ENCODE measurements around the gene MGST3. TPM values are rescaled to one million over a fixed set of nuclear protein-coding genes. Genes with fewer than 3 reads are reported as not detected.

Gene MGST3
- total RNA-seq, 1 experiment from 2014 or later, result 87.7 TPM

DNA sequence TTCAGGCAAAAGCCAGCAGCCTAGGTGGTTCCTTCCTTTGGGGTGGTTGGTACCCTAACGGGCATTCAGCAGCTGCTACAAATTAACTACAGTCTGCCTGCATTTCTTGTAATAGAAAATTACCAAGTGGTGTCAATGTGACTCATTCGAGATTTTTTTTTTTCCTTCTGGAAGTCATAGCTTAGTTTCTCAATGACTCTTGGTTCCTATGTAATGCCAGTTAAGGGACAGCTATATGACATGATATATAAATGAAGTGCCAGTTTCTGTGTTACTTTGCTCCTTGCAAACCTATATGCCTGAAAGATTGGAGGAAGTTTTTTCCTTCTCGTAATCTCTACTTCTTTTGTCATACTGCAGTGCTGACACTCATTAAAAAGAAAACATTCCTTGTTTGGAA is 2.6 kb downstream of the MGST3 start:
- no peaks in the 10 kb centered on the region for H3K9me3 Mint-ChIP-seq
- no peak overlapping the region for H2BK120ac ChIP-seq (ENCODE audit: low read depth, low read length, poor library complexity, severe bottlenecking)
- H3K23me2 ChIP-seq (ENCODE audit: insufficient read length, low read depth, low read length, poor library complexity, severe bottlenecking), result peaks cover 11% of the 10 kb centered on the region
- H3K27ac ChIP-seq (ENCODE audit: insufficient read length, low read depth, low read length), result no peak overlapping the region
- no peak overlapping the region for H2BK20ac ChIP-seq (ENCODE audit: low read depth, low read length, poor library complexity, severe bottlenecking)
- H2AK5ac ChIP-seq (ENCODE audit: insufficient read length, low read length), result no peak overlapping the region
- H3K79me2 ChIP-seq (ENCODE audit: insufficient read depth, low read length), result peaks cover 3% of the 10 kb centered on the region; the same call in 1 of the 2 replicates
- H3K56ac ChIP-seq (ENCODE audit: insufficient read length, low read depth, low read length), result no peak overlapping the region
- no peak overlapping the region for H2AFZ ChIP-seq (ENCODE audit: low read length)
- H4K91ac ChIP-seq (ENCODE audit: insufficient read length, low read depth, low read length), result no peak overlapping the region
- H3K4me2 ChIP-seq (ENCODE audit: insufficient read depth, insufficient read length, low read length), result no peak overlapping the region
- no peaks in the 10 kb centered on the region for H4K20me1 ChIP-seq (ENCODE audit: control insufficient read depth, insufficient read depth, insufficient read length)
- peaks cover 7% of the 10 kb centered on the region; the same call in 1 of the 2 replicates for H3K4me1 ChIP-seq (ENCODE audit: insufficient read depth, low read length)
- H3K27me3 Mint-ChIP-seq (ENCODE audit: low read depth), result no peaks in the 10 kb centered on the region
- no peak overlapping the region for H3K14ac ChIP-seq (ENCODE audit: insufficient read depth, low read length)
- no peak overlapping the region for H2BK12ac ChIP-seq (ENCODE audit: insufficient read length, low read depth, low read length)
- H4K5ac ChIP-seq (ENCODE audit: insufficient read length, low read depth, low read length), result no peak overlapping the region
- H2BK5ac ChIP-seq (ENCODE audit: insufficient read length, low read length), result no peak overlapping the region
- no peak for DNase-seq
- H3K9me3 ChIP-seq (ENCODE audit: control insufficient read depth, low read depth, low read length), result no peaks in the 10 kb centered on the region
- no peak overlapping the region for H3K18ac ChIP-seq (ENCODE audit: insufficient read length, low read depth, low read length)
- no peaks in the 10 kb centered on the region for H3K27me3 ChIP-seq (ENCODE audit: insufficient read depth, low read length)
- no peak overlapping the region for H3K23ac ChIP-seq (ENCODE audit: insufficient read length, low read depth, low read length)
- H3K9ac ChIP-seq (ENCODE audit: extremely low read depth, insufficient read length, low read length), result no peak overlapping the region
- H3K27ac Mint-ChIP-seq, result no peak overlapping the region
- no peak overlapping the region for H4K8ac ChIP-seq (replicated peaks; ENCODE audit: insufficient read length, low read depth, low read length)
- no peaks in the 10 kb centered on the region for H3K79me1 ChIP-seq (ENCODE audit: insufficient read depth, low read depth, low read length, poor library complexity, severe bottlenecking)
- H3K4me1 Mint-ChIP-seq, result peaks cover 44 to 58% of the 10 kb centered on the region in 2 experiments
- H2BK15ac ChIP-seq (ENCODE audit: low read depth, low read length), result no peak overlapping the region
- TF ChIP-seq, protein P1, sequence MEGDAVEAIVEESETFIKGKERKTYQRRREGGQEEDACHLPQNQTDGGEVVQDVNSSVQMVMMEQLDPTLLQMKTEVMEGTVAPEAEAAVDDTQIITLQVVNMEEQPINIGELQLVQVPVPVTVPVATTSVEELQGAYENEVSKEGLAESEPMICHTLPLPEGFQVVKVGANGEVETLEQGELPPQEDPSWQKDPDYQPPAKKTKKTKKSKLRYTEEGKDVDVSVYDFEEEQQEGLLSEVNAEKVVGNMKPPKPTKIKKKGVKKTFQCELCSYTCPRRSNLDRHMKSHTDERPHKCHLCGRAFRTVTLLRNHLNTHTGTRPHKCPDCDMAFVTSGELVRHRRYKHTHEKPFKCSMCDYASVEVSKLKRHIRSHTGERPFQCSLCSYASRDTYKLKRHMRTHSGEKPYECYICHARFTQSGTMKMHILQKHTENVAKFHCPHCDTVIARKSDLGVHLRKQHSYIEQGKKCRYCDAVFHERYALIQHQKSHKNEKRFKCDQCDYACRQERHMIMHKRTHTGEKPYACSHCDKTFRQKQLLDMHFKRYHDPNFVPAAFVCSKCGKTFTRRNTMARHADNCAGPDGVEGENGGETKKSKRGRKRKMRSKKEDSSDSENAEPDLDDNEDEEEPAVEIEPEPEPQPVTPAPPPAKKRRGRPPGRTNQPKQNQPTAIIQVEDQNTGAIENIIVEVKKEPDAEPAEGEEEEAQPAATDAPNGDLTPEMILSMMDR (conservative IDR thresholded peaks at IDR 0.05), result no peak
- H3K36me3 Mint-ChIP-seq (ENCODE audit: insufficient read depth in 1 of 3, low read depth in 3 of 3), result peaks cover 3 to 5% (median 5%) of the 10 kb centered on the region in 3 experiments; a peak in 3 of 7 replicates
- H3T11ph ChIP-seq (ENCODE audit: low read length), result no peak overlapping the region
- H3K4ac ChIP-seq (ENCODE audit: low read depth, low read length), result no peak overlapping the region
- peak overlapping the region in 1 of 2 experiments; percentile 34; a peak in 1 of 5 replicates for H3K4me3 Mint-ChIP-seq
- no CpG with 5 or more reads among the region's 3 CpGs for WGBS (ENCODE audit: extremely low coverage, insufficient read length, low lambda C conversion rate)

All from H9 (cell line).